ENCODE results near the gene CCBE1.

- TF ChIP-seq POLR2A (IDR thresholded peaks at IDR 0.05; ENCODE audit: low read length) = no peak
- TF ChIP-seq MYC (IDR thresholded peaks at IDR 0.05; ENCODE audit: borderline replicate concordance, low read length) = no peak
- no peak for TF ChIP-seq SREBF2 (IDR thresholded peaks at IDR 0.05)
- TF ChIP-seq CHD4 (IDR thresholded peaks at IDR 0.05; ENCODE audit: borderline replicate concordance) = no peak
- TF ChIP-seq CTCF (IDR thresholded peaks at IDR 0.05) = no peak
- no peak for TF ChIP-seq ELK1 (IDR thresholded peaks at IDR 0.05; ENCODE audit: low read depth, low read length)
- no peak for TF ChIP-seq USF2 (IDR thresholded peaks at IDR 0.05)
- TF ChIP-seq NR3C1 (IDR thresholded peaks at IDR 0.05) = no peak
- no peak for TF ChIP-seq CEBPB (IDR thresholded peaks at IDR 0.05)
- no peak for TF ChIP-seq ZNF302 (CRISPR knock-in tag; IDR thresholded peaks at IDR 0.05)
- TF ChIP-seq KDM1A (IDR thresholded peaks at IDR 0.05; ENCODE audit: low read depth) = no peak
Measured at GRCh38 chr18:59437851-59438569, 259.2 kb downstream of the CCBE1 start.
